Activated naive CD4-positive, alpha-beta T cell (primary cell): ENCODE data around the gene FRY.
"Not testable (repeated sequence)": the region's sequence is repeated elsewhere in the genome, so short reads cannot be mapped to it uniquely, and the experiment has no call there.

ENCODE experiments used
- DNase-seq, 4 experiments: peaks; one replicate each; lab custom pipeline; 2025; lab: John Stamatoyannopoulos, UW

FRY gene

GRCh38 chr13:32041429-32041828, 9.9 kb downstream of the FRY start:
- no peak for DNase-seq

GRCh38 chr13:32042551-32042950, 11.0 kb downstream of the FRY start:
- no peak for DNase-seq

- no peak for DNase-seq
Measured at GRCh38 chr13:32044446-32044845, 12.9 kb downstream of the FRY start.

- DNase-seq: no peak
Measured at GRCh38 chr13:32045537-32045936, 14.0 kb downstream of the FRY start.

GRCh38 chr13:32045982-32046785, 14.6 kb downstream of the FRY start:
- DNase-seq: no peak

GRCh38 chr13:32047088-32047487, 15.5 kb downstream of the FRY start:
- no peak for DNase-seq

GRCh38 chr13:32047793-32048192, 16.2 kb downstream of the FRY start:
- no peak for DNase-seq

- no peak for DNase-seq
Measured at GRCh38 chr13:32048816-32049215, 17.2 kb downstream of the FRY start.

GRCh38 chr13:32051156-32051555, 19.6 kb downstream of the FRY start:
- DNase-seq: no peak

- DNase-seq: no peak
Measured at GRCh38 chr13:32056316-32056715, 24.7 kb downstream of the FRY start.

- DNase-seq: not testable (repeated sequence)
Measured at GRCh38 chr13:32057325-32057724, 25.8 kb downstream of the FRY start.

- no peak for DNase-seq
Measured at GRCh38 chr13:32059511-32059984, 28.0 kb downstream of the FRY start.

- DNase-seq: no peak
Measured at GRCh38 chr13:32060401-32060878, 28.9 kb downstream of the FRY start.

GRCh38 chr13:32063619-32064233, 32.2 kb downstream of the FRY start:
- DNase-seq: no peak

- DNase-seq: no peak
Measured at GRCh38 chr13:32067149-32067961, 35.8 kb downstream of the FRY start.

GRCh38 chr13:32068255-32068654, 36.7 kb downstream of the FRY start:
- no peak for DNase-seq

GRCh38 chr13:32073180-32073864, 41.7 kb downstream of the FRY start:
- DNase-seq: no peak

GRCh38 chr13:32075170-32075851, 43.7 kb downstream of the FRY start:
- no peak for DNase-seq

GRCh38 chr13:32079587-32079986, 48.0 kb downstream of the FRY start:
- no peak for DNase-seq

- DNase-seq: no peak
Measured at GRCh38 chr13:32080328-32080744, 48.8 kb downstream of the FRY start.

GRCh38 chr13:32081591-32081990, 50.0 kb downstream of the FRY start:
- no peak for DNase-seq
